KOPT-K1 (cell line): ENCODE measurements around the gene ITPR1.

Experiments used
- H3K27ac ChIP-seq: fragments of 200-600 bp; sonication (generic); 2 replicates; pipeline ENCODE4 v1.5.1; 2016; ENCODE audit warnings: antibody characterized with exemption, mild to moderate bottlenecking, low read depth, low read length; ENCODE audit not compliant: poor library complexity, severe bottlenecking
- H3K36me3 ChIP-seq: fragments of 200-600 bp; sonication (generic); 2 replicates; pipeline ENCODE4 v1.5.1; 2017; ENCODE audit warnings: antibody characterized with exemption, mild to moderate bottlenecking, low read length, moderate library complexity; ENCODE audit not compliant: insufficient read depth
- H3K9me3 ChIP-seq: fragments of 200-600 bp; sonication (generic); 2 replicates; pipeline ENCODE4 v1.5.1; 2017; ENCODE audit warnings: antibody characterized with exemption, low read length, mild to moderate bottlenecking; ENCODE audit not compliant: insufficient read depth, poor library complexity, severe bottlenecking

ITPR1 gene

GRCh38 chr3:4855676-4856075 lies 362.5 kb downstream of the ITPR1 start:
- Histone ChIP-seq H3K27ac (no peak overlapping the region), H3K36me3 (no peaks in the 10 kb centered on the region), H3K9me3 (peaks cover 8% of the 10 kb centered on the region)

DNA sequence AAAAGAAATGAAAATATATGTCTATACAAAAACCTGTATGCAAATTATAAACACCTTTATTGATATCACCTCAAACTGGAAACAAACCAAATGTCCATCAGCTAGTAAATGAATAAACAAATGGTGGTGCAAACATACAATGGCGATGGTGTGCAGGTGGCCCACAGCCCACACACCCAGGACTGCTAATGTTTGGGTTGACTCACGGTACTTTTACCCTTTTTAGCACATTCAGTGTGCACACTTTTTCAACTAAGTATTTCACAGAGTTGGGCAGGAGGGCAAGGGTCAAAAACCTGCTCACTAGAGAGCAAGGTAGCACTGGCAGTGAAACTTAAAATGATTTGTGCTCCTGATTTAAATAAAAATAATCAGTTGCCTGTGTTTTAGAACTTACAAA lies 363.0 kb downstream of the ITPR1 start:
- Histone ChIP-seq H3K9me3 (peaks cover 12% of the 10 kb centered on the region), H3K36me3 (no peaks in the 10 kb centered on the region), H3K27ac (no peak overlapping the region)

DNA sequence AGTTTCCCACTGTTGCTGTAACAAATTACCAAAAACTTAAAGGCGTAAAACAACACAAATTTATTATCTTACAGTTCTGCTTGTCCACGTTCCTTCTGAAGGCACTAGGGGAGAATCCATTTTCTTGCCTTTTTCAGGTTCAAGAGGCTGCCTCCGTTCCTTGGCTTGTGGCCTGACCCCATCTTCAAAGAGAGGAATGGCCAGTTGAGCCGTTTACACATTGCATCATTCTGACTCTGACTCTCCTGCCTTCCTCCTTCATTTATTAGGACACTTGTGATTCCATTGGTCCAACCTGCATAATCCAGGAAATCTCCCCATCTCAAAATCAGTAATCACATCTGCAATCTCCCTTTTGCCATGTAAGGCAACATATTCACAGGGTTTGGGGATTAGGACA lies 363.4 kb downstream of the ITPR1 start:
- Histone ChIP-seq H3K27ac (no peak overlapping the region), H3K36me3 (no peaks in the 10 kb centered on the region), H3K9me3 (peaks cover 17% of the 10 kb centered on the region)

- Histone ChIP-seq H3K36me3 (no peaks in the 10 kb centered on the region), H3K27ac (no peak overlapping the region), H3K9me3 (peaks cover 21% of the 10 kb centered on the region)
Measured at GRCh38 chr3:4856986-4857385, 363.8 kb downstream of the ITPR1 start.

- H3K9me3 ChIP-seq = peaks cover 32% of the 10 kb centered on the region
- H3K27ac ChIP-seq = no peak overlapping the region
- H3K36me3 ChIP-seq = no peaks in the 10 kb centered on the region
Measured at GRCh38 chr3:4859788-4860187, 366.6 kb downstream of the ITPR1 start.

DNA sequence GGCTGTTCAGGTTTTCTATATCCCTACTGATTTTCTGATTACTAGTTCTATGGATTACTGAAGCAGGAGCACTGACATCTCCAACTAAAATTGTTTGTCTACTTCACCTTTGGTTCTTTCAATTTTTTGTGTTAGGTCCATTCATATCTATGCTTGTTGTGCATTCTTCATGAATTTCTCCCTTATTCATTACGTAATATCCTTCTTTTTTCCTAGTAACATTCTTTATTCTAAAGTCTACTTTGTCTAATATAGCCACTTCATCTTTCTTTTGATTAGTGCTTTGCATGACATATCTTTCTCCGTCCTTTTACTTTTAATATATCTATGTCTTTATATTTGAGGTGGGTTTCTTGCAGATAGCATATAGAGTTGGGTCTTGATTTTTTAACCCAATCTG lies 369.8 kb downstream of the ITPR1 start:
- H3K27ac ChIP-seq = no peak overlapping the region
- no peaks in the 10 kb centered on the region for H3K36me3 ChIP-seq
- peaks cover 32% of the 10 kb centered on the region for H3K9me3 ChIP-seq

- no peak overlapping the region for H3K27ac ChIP-seq
- peaks cover 32% of the 10 kb centered on the region for H3K9me3 ChIP-seq
- no peaks in the 10 kb centered on the region for H3K36me3 ChIP-seq
Measured at GRCh38 chr3:4864503-4864902, 371.4 kb downstream of the ITPR1 start.

- Histone ChIP-seq H3K9me3 (peaks cover 24% of the 10 kb centered on the region), H3K27ac (no peak overlapping the region), H3K36me3 (no peaks in the 10 kb centered on the region)
Measured at GRCh38 chr3:4865714-4866113, 372.6 kb downstream of the ITPR1 start.

DNA sequence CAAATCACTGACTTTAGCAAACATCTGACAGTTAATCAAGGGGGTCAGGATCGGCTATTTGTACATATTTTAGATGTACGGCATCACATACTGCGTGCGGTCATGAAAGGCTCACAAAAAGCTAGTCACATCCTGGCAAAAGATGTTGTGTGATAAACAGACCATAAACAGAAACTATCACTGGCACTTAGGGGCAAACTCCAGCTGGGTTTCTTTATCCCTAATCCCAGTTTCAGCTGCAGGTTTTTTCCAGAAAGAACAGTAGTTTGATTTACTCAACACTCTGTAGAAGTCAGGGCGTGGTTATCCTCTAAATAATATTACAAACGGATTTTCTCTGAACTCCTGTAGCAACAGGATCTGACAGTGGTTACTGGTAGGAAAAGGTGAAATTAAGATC lies 373.7 kb downstream of the ITPR1 start:
- Histone ChIP-seq H3K27ac (peak overlapping the region; percentile 85), H3K36me3 (no peaks in the 10 kb centered on the region), H3K9me3 (peaks cover 13% of the 10 kb centered on the region)

DNA sequence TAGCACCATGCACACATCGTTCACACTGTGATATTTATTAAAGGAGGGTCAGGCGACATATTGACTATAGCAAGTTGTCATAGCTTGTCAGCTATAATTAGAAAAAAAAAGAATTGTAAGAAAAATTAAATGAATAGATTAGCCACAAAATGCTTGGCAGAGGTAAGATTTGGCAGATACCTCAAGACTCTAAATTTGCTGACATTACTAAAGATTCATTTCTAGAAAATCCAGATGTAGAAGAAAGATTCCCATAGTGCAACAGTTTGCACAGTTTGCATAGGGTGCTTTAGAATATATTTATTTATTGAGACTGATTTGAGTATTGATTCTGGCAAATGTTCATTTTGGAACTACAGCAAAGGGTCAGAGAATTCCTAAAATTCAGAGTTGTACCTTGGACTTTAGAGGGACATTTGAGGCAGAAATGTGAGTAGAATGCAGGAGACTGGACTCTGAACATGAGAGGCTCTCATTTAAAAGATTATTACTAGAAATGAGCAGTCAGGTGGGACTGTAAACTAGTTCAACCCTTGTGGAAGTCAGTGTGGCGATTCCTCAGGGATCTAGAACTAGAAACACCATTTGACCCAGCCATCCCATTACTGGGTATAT lies 384.1 kb downstream of the ITPR1 start:
- H3K27ac ChIP-seq = no peak overlapping the region
- no peaks in the 10 kb centered on the region for H3K36me3 ChIP-seq
- H3K9me3 ChIP-seq = no peaks in the 10 kb centered on the region

DNA sequence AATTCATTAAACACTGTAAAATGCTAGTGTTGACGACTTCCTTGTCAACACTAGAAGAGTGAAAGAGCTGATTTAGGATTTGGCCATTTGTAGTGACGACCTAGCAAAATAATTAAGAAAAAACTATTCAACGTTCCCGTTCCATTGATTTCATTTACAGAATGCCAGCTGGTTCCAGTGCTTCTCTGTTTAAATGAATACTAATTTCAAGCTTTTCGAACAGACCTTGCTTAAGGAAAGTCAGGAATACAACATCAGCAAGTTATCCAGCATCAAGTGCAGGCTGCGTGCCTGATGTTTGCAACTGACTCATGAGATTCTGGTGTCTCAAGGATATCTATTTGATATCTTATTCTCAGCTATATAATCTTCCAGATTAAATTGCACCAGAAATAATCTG lies 387.7 kb downstream of the ITPR1 start:
- Histone ChIP-seq H3K36me3 (no peaks in the 10 kb centered on the region), H3K27ac (no peak overlapping the region), H3K9me3 (no peaks in the 10 kb centered on the region)

- Histone ChIP-seq H3K36me3 (no peaks in the 10 kb centered on the region), H3K27ac (no peak overlapping the region), H3K9me3 (no peaks in the 10 kb centered on the region)
Measured at GRCh38 chr3:4882548-4882947, 389.4 kb downstream of the ITPR1 start.

DNA sequence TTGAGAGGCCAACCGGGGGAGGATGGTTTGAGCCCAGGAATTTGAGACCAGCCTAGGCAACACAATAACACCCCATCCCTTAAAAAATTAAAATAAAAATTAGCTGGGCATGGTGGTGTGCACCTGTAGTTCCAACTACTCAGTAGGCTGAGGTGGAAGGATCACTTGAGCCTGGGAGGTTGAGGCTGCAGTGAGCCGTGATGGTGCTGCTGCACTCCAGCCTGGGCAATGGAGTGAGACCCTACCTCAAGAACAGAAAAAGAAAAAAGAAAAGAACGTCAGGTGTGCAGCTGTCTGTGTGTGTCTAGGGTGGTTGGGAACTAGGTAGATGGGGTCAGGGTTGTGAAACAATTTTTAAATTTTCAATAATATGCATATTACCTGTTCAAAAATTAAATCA lies 389.9 kb downstream of the ITPR1 start:
- Histone ChIP-seq H3K27ac (no peak overlapping the region), H3K36me3 (no peaks in the 10 kb centered on the region), H3K9me3 (no peaks in the 10 kb centered on the region)

DNA sequence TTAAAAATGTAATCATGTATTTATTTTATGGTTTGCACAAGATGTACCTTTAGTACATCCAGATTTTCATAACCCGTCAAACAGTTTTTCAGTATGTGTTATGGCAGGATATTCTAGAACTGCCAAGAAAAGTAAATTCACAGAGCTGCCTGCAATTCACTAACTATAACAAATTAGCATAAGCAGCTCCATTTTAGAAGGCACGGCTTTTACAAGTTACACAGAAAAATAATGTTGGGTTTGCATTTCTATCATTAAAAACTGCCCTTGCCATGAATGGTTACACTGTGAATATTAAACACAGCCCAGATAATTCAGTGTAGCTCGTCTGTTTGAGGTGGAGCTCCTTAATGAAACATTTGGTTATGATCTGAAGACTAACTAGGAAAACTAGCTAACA lies 391.7 kb downstream of the ITPR1 start:
- no peak overlapping the region for H3K27ac ChIP-seq
- H3K36me3 ChIP-seq = no peaks in the 10 kb centered on the region
- no peaks in the 10 kb centered on the region for H3K9me3 ChIP-seq

GRCh38 chr3:4885316-4885715 lies 392.2 kb downstream of the ITPR1 start:
- no peak overlapping the region for H3K27ac ChIP-seq

GRCh38 chr3:4886448-4886847 lies 393.3 kb downstream of the ITPR1 start:
- Histone ChIP-seq H3K27ac (no peak overlapping the region), H3K36me3 (no peaks in the 10 kb centered on the region), H3K9me3 (no peaks in the 10 kb centered on the region)

More at GRCh38 chr3:4885316-4885715, 392.2 kb downstream of the ITPR1 start:
- H3K36me3 ChIP-seq = no peaks in the 10 kb centered on the region
- H3K9me3 ChIP-seq = no peaks in the 10 kb centered on the region
